ENCODE data around the gene OVCH1. TPM values are rescaled to one million over a fixed set of nuclear protein-coding genes. Genes with fewer than 3 reads are reported as not detected.

OVCH1 gene
- total RNA-seq, 2 experiments from 2014 or later = not detected

DNA sequence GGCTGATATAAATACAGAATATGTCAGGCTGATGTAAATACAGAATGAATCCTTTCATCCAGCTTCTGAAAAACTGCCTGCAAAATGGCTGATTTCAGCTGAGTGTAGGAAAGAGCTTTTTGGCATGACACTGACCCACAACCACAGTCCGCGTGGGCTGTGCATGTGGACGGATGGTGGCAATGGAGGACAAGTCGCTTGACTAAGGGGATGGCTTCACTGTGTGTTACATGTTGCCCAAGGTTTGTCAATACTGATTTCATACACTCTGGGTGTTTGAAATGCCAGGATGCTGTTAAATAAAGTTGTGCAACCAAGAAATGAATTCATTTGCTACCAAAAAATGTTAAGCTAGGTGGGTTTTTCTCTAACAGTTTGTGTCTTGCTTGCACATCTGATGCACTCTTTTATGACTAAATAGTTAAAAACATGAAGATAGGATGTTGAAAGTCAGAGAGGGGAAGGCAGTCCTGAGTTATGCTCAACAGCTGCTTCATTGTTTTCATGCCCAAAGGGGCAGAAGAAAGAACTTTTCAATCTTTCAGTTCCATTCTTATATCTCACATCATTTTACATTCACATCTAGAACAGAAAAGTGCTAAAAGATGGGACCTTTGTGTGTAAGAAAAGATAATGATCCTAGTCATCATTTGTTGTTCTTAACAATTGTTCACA, 36.5 kb upstream of the OVCH1 start:
- Histone ChIP-seq H3K4me2 (ENCODE audit: low read length) (no peak overlapping the region), H3K36me3 (ENCODE audit: insufficient read depth, low read length) (no peaks in the 10 kb centered on the region), H2AFZ (ENCODE audit: low read length) (no peak overlapping the region), H3K9me3 (ENCODE audit: low read length) (no peaks in the 10 kb centered on the region), H3K27ac (ENCODE audit: low read depth, low read length, poor library complexity, severe bottlenecking) (no peak overlapping the region), H3K4me1 (ENCODE audit: insufficient read depth, low read length, poor library complexity, severe bottlenecking) (no peaks in the 10 kb centered on the region), H3K79me2 (ENCODE audit: insufficient read depth, low read depth, low read length) (no peaks in the 10 kb centered on the region), H4K20me1 (ENCODE audit: insufficient read depth, low read length) (no peaks in the 10 kb centered on the region), H3K9me2 (ENCODE audit: insufficient read depth, low read length) (no peaks in the 10 kb centered on the region), H3K4me3 (ENCODE audit: low read depth, low read length, poor library complexity, severe bottlenecking) (no peak overlapping the region)
- DNase-seq (ENCODE audit: low spot score) = no peak
- CTCF ChIA-PET (ENCODE audit: unreplicated experiment) = no interaction called here
- intact Hi-C loops (cut with micrococcal nuclease; ENCODE audit: unreplicated experiment) = no loop called here
- POLR2A ChIA-PET = interaction anchor here (0.6 kb wide), 1 partner anchor 1242 kb away, joined by 3 read pairs; no protein-coding TSS in a partner anchor
- no TSS peak for BruUV-seq (replicated peaks)
- TF ChIP-seq, protein P1, sequence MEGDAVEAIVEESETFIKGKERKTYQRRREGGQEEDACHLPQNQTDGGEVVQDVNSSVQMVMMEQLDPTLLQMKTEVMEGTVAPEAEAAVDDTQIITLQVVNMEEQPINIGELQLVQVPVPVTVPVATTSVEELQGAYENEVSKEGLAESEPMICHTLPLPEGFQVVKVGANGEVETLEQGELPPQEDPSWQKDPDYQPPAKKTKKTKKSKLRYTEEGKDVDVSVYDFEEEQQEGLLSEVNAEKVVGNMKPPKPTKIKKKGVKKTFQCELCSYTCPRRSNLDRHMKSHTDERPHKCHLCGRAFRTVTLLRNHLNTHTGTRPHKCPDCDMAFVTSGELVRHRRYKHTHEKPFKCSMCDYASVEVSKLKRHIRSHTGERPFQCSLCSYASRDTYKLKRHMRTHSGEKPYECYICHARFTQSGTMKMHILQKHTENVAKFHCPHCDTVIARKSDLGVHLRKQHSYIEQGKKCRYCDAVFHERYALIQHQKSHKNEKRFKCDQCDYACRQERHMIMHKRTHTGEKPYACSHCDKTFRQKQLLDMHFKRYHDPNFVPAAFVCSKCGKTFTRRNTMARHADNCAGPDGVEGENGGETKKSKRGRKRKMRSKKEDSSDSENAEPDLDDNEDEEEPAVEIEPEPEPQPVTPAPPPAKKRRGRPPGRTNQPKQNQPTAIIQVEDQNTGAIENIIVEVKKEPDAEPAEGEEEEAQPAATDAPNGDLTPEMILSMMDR (conservative IDR thresholded peaks at IDR 0.05; ENCODE audit: low read length) = no peak
- TF ChIP-seq EZH2phosphoT487 (IDR thresholded peaks at IDR 0.05; ENCODE audit: borderline replicate concordance, low read depth, low read length) = no peak

DNA sequence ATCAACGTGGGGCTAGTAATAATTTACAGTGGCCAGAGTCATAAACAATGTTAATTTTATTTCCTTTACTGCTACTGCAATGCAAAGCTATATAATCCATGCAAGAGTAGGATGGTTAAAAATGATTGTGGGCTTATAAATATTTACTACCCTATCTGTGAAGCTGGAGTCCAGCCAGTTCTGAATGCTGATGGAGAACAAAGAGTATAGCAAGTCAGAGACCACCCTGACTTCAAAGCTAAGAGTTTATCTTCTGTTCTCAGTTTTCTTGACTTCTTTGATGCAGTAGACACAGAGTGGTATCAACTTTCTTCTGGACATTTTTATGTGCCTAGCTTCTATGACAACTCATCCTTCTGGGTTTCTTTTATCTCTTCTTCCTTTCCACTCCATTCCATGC, 34.0 kb upstream of the OVCH1 start:
- Histone ChIP-seq H3K9me2 (ENCODE audit: insufficient read depth, low read length) (no peaks in the 10 kb centered on the region), H2AFZ (ENCODE audit: low read length) (no peak overlapping the region), H3K9me3 (ENCODE audit: low read length) (no peaks in the 10 kb centered on the region), H3K4me2 (ENCODE audit: low read length) (no peak overlapping the region), H3K4me3 (ENCODE audit: low read depth, low read length, poor library complexity, severe bottlenecking) (no peak overlapping the region), H3K4me1 (ENCODE audit: insufficient read depth, low read length, poor library complexity, severe bottlenecking) (no peaks in the 10 kb centered on the region), H3K79me2 (ENCODE audit: insufficient read depth, low read depth, low read length) (no peaks in the 10 kb centered on the region), H3K36me3 (ENCODE audit: insufficient read depth, low read length) (no peaks in the 10 kb centered on the region), H4K20me1 (ENCODE audit: insufficient read depth, low read length) (no peaks in the 10 kb centered on the region), H3K27ac (ENCODE audit: low read depth, low read length, poor library complexity, severe bottlenecking) (no peak overlapping the region)
- intact Hi-C loops (cut with micrococcal nuclease; ENCODE audit: unreplicated experiment) = no loop called here
- DNase-seq (ENCODE audit: low spot score) = no peak
- TF ChIP-seq EZH2phosphoT487 (IDR thresholded peaks at IDR 0.05; ENCODE audit: borderline replicate concordance, low read depth, low read length) = no peak
- TF ChIP-seq, protein P1 (conservative IDR thresholded peaks at IDR 0.05; ENCODE audit: low read length) = no peak
- BruUV-seq (replicated peaks) = no TSS peak
- ChIA-PET POLR2A (interaction anchor here (0.5 to 1.5 kb wide), 2 partner anchors 12 to 42 kb away, joined by 3 to 4 read pairs; no protein-coding TSS in a partner anchor), CTCF (ENCODE audit: unreplicated experiment) (no interaction called here)

DNA sequence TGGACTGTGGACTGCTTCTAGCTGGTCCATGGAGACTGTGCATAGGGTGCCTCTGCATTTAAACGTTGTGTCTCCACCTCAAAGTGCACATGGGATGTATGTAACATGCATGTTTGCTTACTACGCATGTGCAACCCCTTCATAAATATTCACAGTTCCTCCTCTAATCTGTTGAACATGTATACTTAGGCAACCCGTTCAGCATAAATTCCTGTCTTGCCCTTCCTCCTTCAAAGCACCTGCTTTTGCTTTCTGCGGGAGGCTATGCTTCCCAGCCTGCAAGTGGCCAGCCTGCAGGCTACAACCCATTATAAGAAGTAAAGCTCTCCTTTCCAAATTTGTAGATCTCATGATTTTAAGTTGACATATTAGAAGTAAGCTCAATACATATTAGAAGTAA, 33.0 kb upstream of the OVCH1 start:
- BruUV-seq (replicated peaks) = no TSS peak
- intact Hi-C loops (cut with micrococcal nuclease; ENCODE audit: unreplicated experiment) = no loop called here
- no peaks in the 10 kb centered on the region for H3K79me2 ChIP-seq (ENCODE audit: insufficient read depth, low read depth, low read length)
- no peaks in the 10 kb centered on the region for H4K20me1 ChIP-seq (ENCODE audit: insufficient read depth, low read length)
- no peak overlapping the region for H3K4me2 ChIP-seq (ENCODE audit: low read length)
- H2AFZ ChIP-seq (ENCODE audit: low read length) = no peak overlapping the region
- no peak overlapping the region for H3K27ac ChIP-seq (ENCODE audit: low read depth, low read length, poor library complexity, severe bottlenecking)
- H3K9me3 ChIP-seq (ENCODE audit: low read length) = no peaks in the 10 kb centered on the region
- no peak for TF ChIP-seq EZH2phosphoT487 (IDR thresholded peaks at IDR 0.05; ENCODE audit: borderline replicate concordance, low read depth, low read length)
- TF ChIP-seq, protein P1 (conservative IDR thresholded peaks at IDR 0.05; ENCODE audit: low read length) = no peak
- POLR2A ChIA-PET = interaction anchor here (0.6 kb wide), 1 partner anchor 17 kb away, joined by 4 read pairs; no protein-coding TSS in a partner anchor
- no peak overlapping the region for H3K4me3 ChIP-seq (ENCODE audit: low read depth, low read length, poor library complexity, severe bottlenecking)
- no peaks in the 10 kb centered on the region for H3K9me2 ChIP-seq (ENCODE audit: insufficient read depth, low read length)
- DNase-seq (ENCODE audit: low spot score) = no peak
- CTCF ChIA-PET (ENCODE audit: unreplicated experiment) = no interaction called here
- H3K36me3 ChIP-seq (ENCODE audit: insufficient read depth, low read length) = no peaks in the 10 kb centered on the region
- no peaks in the 10 kb centered on the region for H3K4me1 ChIP-seq (ENCODE audit: insufficient read depth, low read length, poor library complexity, severe bottlenecking)
